DOHH2 (cell line): ENCODE measurements around the gene GPR45.

ENCODE experiments used
- H3F3A ChIP-seq: fragments of 200-600 bp; sonication (generic), shearing (Covaris generic); 2 replicates; pipeline ENCODE4 v1.6.0; 2016; ENCODE audit warnings: antibody characterized with exemption, mild to moderate bottlenecking; ENCODE audit not compliant: control insufficient read depth, insufficient read depth
- H3K27ac ChIP-seq: fragments of 200-600 bp; sonication (generic); 2 replicates; pipeline ENCODE4 v1.5.1; 2014; ENCODE audit warnings: low read depth, mild to moderate bottlenecking, low read length, moderate library complexity
- H3K27me3 ChIP-seq: fragments of 200-600 bp; sonication (generic); 2 replicates; pipeline ENCODE4 v1.6.1; 2014; ENCODE audit warnings: mild to moderate bottlenecking, low read length, mixed read lengths; ENCODE audit not compliant: control insufficient read depth
- H3K36me3 ChIP-seq: fragments of 200-600 bp; sonication (generic); 2 replicates; pipeline ENCODE4 v1.6.1; 2014; ENCODE audit warnings: mild to moderate bottlenecking, low read length, moderate library complexity, mixed read lengths; ENCODE audit not compliant: control insufficient read depth
- H3K4me1 ChIP-seq: fragments of 200-600 bp; sonication (generic); 2 replicates; pipeline ENCODE4 v1.6.1; 2014; ENCODE audit warnings: mild to moderate bottlenecking, low read length, mixed read lengths; ENCODE audit not compliant: control insufficient read depth
- H3K4me2 ChIP-seq: fragments of 200-600 bp; sonication (generic); 2 replicates; pipeline ENCODE4 v1.6.0; 2014; ENCODE audit warnings: mild to moderate bottlenecking, low read length, moderate library complexity
- H3K4me3 ChIP-seq: fragments of 200-600 bp; sonication (generic); 2 replicates; pipeline ENCODE4 v1.5.1; 2014; ENCODE audit warnings: mild to moderate bottlenecking, low read length, mixed read lengths
- H3K79me2 ChIP-seq: fragments of 200-600 bp; sonication (generic); 2 replicates; pipeline ENCODE4 v1.6.1; 2014; ENCODE audit warnings: mild to moderate bottlenecking, low read length, mixed read lengths; ENCODE audit not compliant: control insufficient read depth
- H3K9me2 ChIP-seq: fragments of 200-600 bp; sonication (generic); replicated peaks from 2 replicates; pipeline ENCODE4 v1.6.1; 2014; ENCODE audit warnings: mild to moderate bottlenecking, low read length, mixed read lengths; ENCODE audit not compliant: control insufficient read depth
- H3K9me3 ChIP-seq: fragments of 200-600 bp; sonication (generic); 2 replicates; pipeline ENCODE4 v1.6.1; 2014; ENCODE audit warnings: antibody characterized with exemption, low read length, mixed read lengths; ENCODE audit not compliant: control insufficient read depth, insufficient read depth
- H4K20me1 ChIP-seq: fragments of 200-600 bp; sonication (generic); 2 replicates; pipeline ENCODE4 v1.6.0; 2014; ENCODE audit warnings: low read depth, mild to moderate bottlenecking, antibody characterized with exemption, low read length, moderate library complexity; ENCODE audit not compliant: control insufficient read depth, insufficient read depth
- CTCF ChIP-seq: fragments of 200-600 bp; sonication (generic); IDR thresholded peaks from one replicate; pipeline ENCODE4 v1.5.1; 2014; ENCODE audit warnings: antibody characterized with exemption, mild to moderate bottlenecking, low read depth, low read length; ENCODE audit not compliant: poor library complexity, severe bottlenecking
- EZH2phosphoT487 ChIP-seq: fragments of 200-600 bp; sonication (generic); IDR thresholded peaks from 2 replicates; pipeline ENCODE4 v1.6.1; 2017; ENCODE audit warnings: borderline replicate concordance, mild to moderate bottlenecking, antibody characterized with exemption, low read length, moderate library complexity, mixed read lengths

GPR45 gene

GRCh38 chr2:105215586-105216192 is 25.9 kb upstream of the GPR45 start:
- H3K4me2 ChIP-seq: no peak overlapping the region
- no peak overlapping the region for H3K27ac ChIP-seq
- no peaks in the 10 kb centered on the region for H4K20me1 ChIP-seq
- no peak overlapping the region for H3K4me3 ChIP-seq
- no peaks in the 10 kb centered on the region for H3K36me3 ChIP-seq
- no peaks in the 10 kb centered on the region for H3K79me2 ChIP-seq
- no peaks in the 10 kb centered on the region for H3K4me1 ChIP-seq
- TF ChIP-seq EZH2phosphoT487 (no peak), CTCF (no peak)
- H3K27me3 ChIP-seq: no peaks in the 10 kb centered on the region
- H3K9me3 ChIP-seq: no peaks in the 10 kb centered on the region
- H3F3A ChIP-seq: no peaks in the 10 kb centered on the region
- H3K9me2 ChIP-seq: no peaks in the 10 kb centered on the region

- no peaks in the 10 kb centered on the region for H3K9me2 ChIP-seq
- no peaks in the 10 kb centered on the region for H3K9me3 ChIP-seq
- no peaks in the 10 kb centered on the region for H3K4me1 ChIP-seq
- H3K4me3 ChIP-seq: no peak overlapping the region
- H3K27me3 ChIP-seq: no peaks in the 10 kb centered on the region
- no peak overlapping the region for H3K27ac ChIP-seq
- no peak overlapping the region for H3K4me2 ChIP-seq
- no peaks in the 10 kb centered on the region for H3F3A ChIP-seq
- H4K20me1 ChIP-seq: no peaks in the 10 kb centered on the region
- TF ChIP-seq EZH2phosphoT487: no peak
- no peak for TF ChIP-seq CTCF
- no peaks in the 10 kb centered on the region for H3K79me2 ChIP-seq
- no peaks in the 10 kb centered on the region for H3K36me3 ChIP-seq
Measured at GRCh38 chr2:105220604-105221003, 20.9 kb upstream of the GPR45 start.

- H4K20me1 ChIP-seq: no peaks in the 10 kb centered on the region
- no peaks in the 10 kb centered on the region for H3K36me3 ChIP-seq
- peaks cover 3% of the 10 kb centered on the region; the same call in 1 of the 2 replicates for H3K27me3 ChIP-seq
- H3K9me2 ChIP-seq: no peaks in the 10 kb centered on the region
- no peak overlapping the region for H3K27ac ChIP-seq
- H3K4me2 ChIP-seq: no peak overlapping the region
- TF ChIP-seq EZH2phosphoT487: no peak
- no peak for TF ChIP-seq CTCF
- H3K4me1 ChIP-seq: no peaks in the 10 kb centered on the region; the same call in none of the 2 replicates
- H3K4me3 ChIP-seq: no peak overlapping the region
- H3K9me3 ChIP-seq: no peaks in the 10 kb centered on the region
- H3F3A ChIP-seq: no peaks in the 10 kb centered on the region
- H3K79me2 ChIP-seq: no peaks in the 10 kb centered on the region
Measured at GRCh38 chr2:105224444-105224843, 17.1 kb upstream of the GPR45 start.
